Keratinocyte (primary cell): ENCODE measurements around the gene C1orf174.

Source experiments
- CTCF ChIP-seq, 3 experiments: IDR thresholded peaks in 1 of 3; conservative IDR thresholded peaks in 1 of 3; optimal IDR thresholded peaks in 1 of 3; 2 replicates in 2 of 3; 3 replicates in 1 of 3; pipeline versions ENCODE3 to v1.5.1; 2011; ENCODE audit warnings: low read length in 3 of 3, mild to moderate bottlenecking in 3 of 3, moderate library complexity in 2 of 3, control low read depth in 1 of 3, inconsistent platforms in 1 of 3; ENCODE audit not compliant: insufficient read depth in 2 of 3; ENCODE audit errors: extremely low read depth in 1 of 3
- EZH2 ChIP-seq: IDR thresholded peaks from one replicate; pipeline ENCODE4 v1.6.1; 2012; ENCODE audit warnings: inconsistent platforms, mild to moderate bottlenecking, low read length, moderate library complexity

- no peak for TF ChIP-seq CTCF (optimal IDR thresholded peaks at IDR 0.05 in 1 of 3, IDR thresholded peaks at IDR 0.05 in 1 of 3, conservative IDR thresholded peaks at IDR 0.05 in 1 of 3; ENCODE audit: extremely low read depth in 1 of 3, insufficient read depth in 2 of 3, low read length in 3 of 3)
- no peak for TF ChIP-seq EZH2
Observed at GRCh38 chr1:3948344-3948743, 48.3 kb upstream of the C1orf174 start.
